Cardiac fibroblast (primary cell): ENCODE results near the gene ROR2.
A peak's percentile ranks its signal among the peaks of the same experiment; 100 is the strongest.
"Not testable (repeated sequence)": the region's sequence is repeated elsewhere in the genome, so short reads cannot be mapped to it uniquely, and the experiment has no call there.

Experiments used
- DNase-seq, 2 donors: peaks; one replicate each; pipeline versions ENCODE4 v3.0.0 to v3.0.0-alpha.2; 2010; ENCODE audit warnings: low read depth in 2 of 2
- H3K4me3 ChIP-seq, 2 donors: replicated peaks in 1 of 2; 1 replicate in 1 of 2; 2 replicates in 1 of 2; pipeline ENCODE4 v1.5.1; 2011; ENCODE audit warnings: low read depth in 2 of 2, low read length in 2 of 2, mild to moderate bottlenecking in 2 of 2, moderate library complexity in 1 of 2
- CTCF ChIP-seq: IDR thresholded peaks from one replicate; pipeline ENCODE4 v1.5.1; 2011; ENCODE audit warnings: low read depth, mild to moderate bottlenecking, low read length, inconsistent platforms

The ROR2 gene

GRCh38 chr9:91518462-91518861 is 431.6 kb downstream of the ROR2 start:
- no peak overlapping the region for H3K4me3 ChIP-seq
- no peak for TF ChIP-seq CTCF
- DNase-seq = no peak

GRCh38 chr9:91517801-91518200 is 432.2 kb downstream of the ROR2 start:
- H3K4me3 ChIP-seq = no peak overlapping the region
- DNase-seq = no peak
- no peak for TF ChIP-seq CTCF

GRCh38 chr9:91517332-91517731 is 432.7 kb downstream of the ROR2 start:
- DNase-seq, H3K4me3 ChIP-seq: not testable (repeated sequence)

- H3K4me3 ChIP-seq = no peak overlapping the region
- no peak for DNase-seq
- no peak for TF ChIP-seq CTCF
These were observed 433.3 kb downstream of the ROR2 start for GRCh38 chr9:91516777-91517176.

- TF ChIP-seq CTCF = no peak
- H3K4me3 ChIP-seq = no peak overlapping the region
- DNase-seq = no peak
These were observed 433.9 kb downstream of the ROR2 start for GRCh38 chr9:91516081-91516480.

- H3K4me3 ChIP-seq = peak overlapping the region; percentile 16 to 24
- peak; percentile 83 to 87 for DNase-seq
- no peak for TF ChIP-seq CTCF
These were observed 434.8 kb downstream of the ROR2 start for GRCh38 chr9:91515074-91515687.
